Ureter (tissue), 1 donor: ENCODE data around the gene NCAM2. TPM values are rescaled to one million over a fixed set of nuclear protein-coding genes. Genes with fewer than 3 reads are reported as not detected.

ENCODE experiments used
- DNase-seq: peaks from one replicate; pipeline ENCODE4 v3.0.0-alpha.2; 2020; ENCODE audit warnings: low spot score
- total RNA-seq: library from RNA; stranded (reverse); gene quantifications from one replicate; pipeline ENCODE4 v1.2.4, GENCODE V29; 2023
- donor health status: DM: yes; HTN: yes; CAD: no.

Gene NCAM2
- total RNA-seq, 1 donor from 2014 or later, result 3.7 TPM

GRCh38 chr21:21175798-21176334, 177.7 kb downstream of the NCAM2 start:
- no peak for DNase-seq

DNA sequence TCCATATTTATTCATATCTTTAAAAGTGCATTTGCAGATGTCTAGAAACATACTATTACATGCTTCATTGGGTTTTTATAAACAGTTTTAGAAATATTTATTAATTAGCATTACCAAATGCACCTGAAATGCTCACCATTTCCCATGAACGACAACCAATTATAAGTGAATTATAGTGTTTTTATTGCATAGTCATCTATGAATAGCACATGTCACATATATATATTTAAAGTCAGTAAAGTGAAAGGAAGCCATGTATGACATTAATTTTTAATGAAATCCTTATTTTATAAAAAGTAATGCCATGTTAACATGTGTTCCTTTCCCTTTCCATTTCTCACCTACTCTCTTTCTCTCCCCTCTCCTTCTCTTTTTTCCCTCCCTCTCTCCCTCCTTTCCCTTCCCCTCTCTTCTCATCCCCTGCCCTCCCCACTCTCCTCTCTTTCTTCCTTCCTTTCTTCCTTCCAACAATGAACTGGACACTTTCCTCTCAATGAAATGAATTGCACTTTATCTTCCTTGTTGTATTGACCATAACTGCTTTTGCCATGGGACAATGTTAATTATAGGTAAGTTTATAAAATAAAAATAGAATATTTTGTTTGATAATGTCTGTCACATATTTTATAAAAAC, 179.3 kb downstream of the NCAM2 start:
- no peak for DNase-seq

DNA sequence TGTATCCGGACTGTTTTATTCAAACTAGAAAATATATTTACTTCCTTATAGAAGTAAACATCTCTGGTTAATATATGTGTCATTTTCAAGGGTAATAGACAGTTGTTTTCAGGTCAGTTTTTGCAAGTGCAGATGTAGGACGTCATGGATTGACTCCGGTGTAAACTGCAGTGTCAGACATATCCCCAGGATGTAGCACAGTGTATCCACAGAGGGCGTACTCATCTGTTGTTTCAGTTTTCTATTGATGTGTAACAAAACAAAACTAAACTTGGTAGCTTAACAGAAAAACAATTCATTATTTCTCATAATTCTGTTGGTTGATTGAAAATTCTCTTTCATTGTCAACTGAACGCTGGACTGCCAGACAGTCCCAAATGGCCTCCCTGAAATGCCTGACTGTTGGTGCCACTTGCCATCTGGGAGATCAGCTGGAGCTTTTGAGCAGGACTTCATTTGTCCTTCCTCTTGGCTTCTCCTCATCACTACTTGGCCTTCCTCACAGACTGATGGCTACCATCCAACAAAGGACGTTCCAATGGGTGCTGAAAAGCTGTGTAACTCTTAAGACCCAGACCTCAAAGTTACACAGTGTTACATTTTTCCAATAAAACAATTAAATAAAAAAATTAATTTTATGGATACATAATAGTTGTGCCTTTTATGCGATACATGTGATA, 181.6 kb downstream of the NCAM2 start:
- no peak for DNase-seq

GRCh38 chr21:21182401-21183010, 184.3 kb downstream of the NCAM2 start:
- DNase-seq, result no peak

DNA sequence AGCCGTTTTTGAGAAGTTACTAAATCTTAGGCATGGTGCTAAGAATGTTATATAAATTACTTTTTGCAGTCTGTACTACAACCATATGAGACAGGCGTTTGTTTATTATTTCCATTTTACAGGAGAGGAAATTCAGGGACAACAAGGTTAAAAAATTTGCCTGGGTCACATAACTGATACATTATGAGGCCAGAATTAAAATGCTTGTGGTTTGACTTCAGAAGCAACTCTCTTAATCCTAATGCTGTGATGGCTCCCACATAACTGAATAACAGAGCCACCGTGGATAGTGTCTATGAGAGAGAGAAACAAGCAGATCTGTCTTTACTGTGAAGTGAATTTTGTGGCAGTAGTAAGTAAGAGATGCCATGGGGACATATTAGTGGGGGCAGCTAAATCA, 184.9 kb downstream of the NCAM2 start:
- DNase-seq, result no peak

- DNase-seq, result no peak
Observed at GRCh38 chr21:21184771-21185528, 186.7 kb downstream of the NCAM2 start.

GRCh38 chr21:21187579-21187978, 189.4 kb downstream of the NCAM2 start:
- no peak for DNase-seq

DNA sequence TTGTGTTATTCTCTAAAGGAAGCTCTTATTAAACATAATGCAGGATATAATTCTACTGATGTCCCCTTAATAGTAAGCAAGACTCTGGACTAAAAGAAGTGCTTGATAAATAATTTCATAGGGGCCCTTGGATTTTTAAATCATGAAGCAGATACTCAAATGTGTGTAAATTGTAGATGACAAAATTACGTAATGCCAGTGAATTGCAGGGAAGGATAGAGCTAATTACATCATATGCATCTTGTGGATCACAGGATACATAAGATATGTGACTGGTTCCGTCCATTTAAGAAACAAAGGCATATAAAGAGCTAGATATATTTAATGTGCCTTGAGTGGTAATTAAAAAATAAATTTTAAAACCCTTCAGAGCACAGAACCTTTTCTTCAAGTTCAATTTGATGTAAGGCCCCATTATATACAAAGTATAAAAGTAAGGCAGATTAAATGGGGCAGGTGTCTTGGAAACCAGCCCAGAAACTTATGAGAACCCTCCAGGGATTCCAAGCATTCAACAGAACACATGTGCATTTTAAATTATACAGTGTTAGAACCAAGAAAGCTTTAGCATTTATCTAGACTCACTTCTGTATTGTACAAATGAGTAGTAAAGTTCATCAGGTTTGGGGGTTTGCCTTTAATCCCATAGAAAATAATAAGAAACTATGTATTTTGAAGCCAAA, 190.4 kb downstream of the NCAM2 start:
- DNase-seq, result no peak

DNA sequence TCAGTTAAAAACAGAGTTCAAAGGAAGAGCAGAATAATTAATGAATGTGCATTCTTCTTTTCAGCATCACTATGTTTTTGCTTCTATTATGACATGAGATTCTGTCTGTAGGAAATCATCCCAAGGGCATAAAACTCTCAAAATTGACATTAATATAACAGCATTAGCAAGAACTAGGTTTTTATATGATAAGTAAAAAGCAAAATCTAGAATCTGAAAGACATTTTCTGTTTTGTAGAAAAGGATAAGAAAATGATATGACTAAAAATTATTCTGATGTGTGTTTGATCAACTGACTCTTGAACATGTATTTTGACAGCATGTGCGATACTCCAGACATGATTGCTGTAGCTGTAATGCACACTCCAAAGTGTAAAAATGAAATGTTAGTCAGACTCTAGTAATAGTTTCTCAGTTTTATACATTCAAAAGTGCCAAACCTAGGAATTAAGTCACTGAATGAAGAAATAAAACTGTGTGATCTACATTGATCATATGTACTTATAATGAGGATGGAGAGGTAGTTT, 197.3 kb downstream of the NCAM2 start:
- no peak for DNase-seq

DNA sequence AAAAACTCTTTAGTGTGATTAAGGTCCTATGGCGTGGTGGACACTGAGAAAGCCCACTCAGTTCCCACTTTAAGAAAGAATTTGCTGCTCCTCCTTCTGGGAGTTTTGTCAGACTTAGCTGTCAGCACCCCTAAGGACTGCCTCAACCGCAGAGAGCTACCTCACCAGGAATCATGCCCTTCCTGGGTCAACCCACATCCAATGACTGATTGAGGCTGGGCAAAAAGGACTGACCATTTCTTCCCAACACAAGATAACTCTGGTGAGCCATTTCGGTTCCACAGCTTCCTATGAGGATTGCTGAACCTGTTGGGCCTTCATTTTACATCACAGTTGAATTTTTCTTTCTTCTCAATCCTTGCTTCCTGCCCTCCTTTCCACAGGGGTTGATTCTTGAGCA, 197.9 kb downstream of the NCAM2 start:
- no peak for DNase-seq

DNA sequence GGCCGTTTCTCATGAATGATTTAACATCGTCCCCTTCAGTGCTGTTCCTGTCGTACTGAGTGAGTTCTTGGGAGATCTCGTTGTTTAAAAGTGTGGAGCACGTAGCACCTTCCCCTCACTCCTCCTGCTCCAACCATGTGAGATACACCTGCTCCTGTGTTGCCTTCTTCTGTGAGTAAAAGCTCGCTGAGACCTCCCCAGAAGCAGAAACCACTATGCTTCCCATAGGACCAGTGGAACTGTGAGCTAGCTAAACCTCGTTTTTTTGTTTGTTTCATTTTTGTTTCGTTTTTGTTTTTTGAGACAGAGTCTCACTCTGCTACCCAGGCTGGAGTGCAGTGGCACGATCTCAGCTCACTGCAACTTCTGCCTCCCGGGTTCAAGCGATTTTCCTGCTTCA, 198.6 kb downstream of the NCAM2 start:
- no peak for DNase-seq

- DNase-seq, result no peak
Observed at GRCh38 chr21:21199342-21200102, 201.3 kb downstream of the NCAM2 start.

GRCh38 chr21:21200103-21200938, 202.1 kb downstream of the NCAM2 start:
- DNase-seq, result peak; percentile 44

DNA sequence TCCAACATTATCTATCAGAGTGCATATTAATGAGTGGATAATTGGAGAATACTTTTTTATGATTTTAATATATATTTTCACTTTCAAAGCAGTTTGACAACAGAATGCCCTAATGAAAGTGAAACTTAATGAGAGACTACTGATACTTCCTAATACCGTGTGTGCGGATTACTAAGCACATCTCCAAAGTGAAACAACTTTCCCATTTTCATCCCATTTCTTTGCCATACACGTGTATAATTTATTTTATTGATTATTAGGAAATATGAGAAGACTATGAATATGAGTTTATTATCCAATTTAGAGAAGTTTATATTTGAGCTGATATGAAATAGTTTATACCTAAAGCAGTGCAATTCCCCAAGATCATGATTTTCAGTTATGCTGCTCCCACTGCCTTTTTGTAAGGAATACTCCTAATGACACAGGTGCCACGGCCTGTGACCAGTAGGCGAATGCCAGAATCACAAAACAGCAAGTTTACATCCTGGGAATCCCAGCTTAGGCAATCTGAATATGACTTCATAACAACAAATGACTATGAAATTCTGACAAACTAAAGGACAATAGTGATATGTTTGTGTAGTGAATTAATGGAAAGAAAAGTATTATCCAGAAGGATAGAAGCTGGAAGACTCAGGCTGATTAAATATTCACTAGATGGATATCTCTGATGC, 202.9 kb downstream of the NCAM2 start:
- DNase-seq, result no peak

DNA sequence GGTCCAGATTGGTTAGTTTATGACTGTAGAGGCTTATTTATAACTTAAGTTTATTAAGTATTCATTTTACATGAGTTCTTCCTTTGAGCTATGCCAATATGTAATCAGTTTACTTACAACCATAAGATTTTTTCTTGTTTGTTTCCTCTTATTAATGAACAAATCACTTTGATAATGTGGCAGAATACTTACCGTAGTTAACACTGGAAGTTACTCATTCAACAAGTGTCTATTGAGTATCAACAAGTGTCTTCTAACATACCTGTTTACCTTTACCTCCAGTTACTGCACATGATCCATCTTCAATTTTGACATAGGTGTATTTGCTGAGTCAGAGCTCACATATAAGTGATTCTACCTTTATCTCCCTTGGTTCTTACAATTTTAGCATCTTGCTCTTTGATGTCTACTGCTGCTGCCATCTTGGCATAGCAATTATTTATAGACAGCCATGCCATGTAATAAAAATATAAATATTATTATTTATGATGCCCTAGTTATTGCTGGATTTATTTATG, 205.7 kb downstream of the NCAM2 start:
- DNase-seq, result no peak

DNA sequence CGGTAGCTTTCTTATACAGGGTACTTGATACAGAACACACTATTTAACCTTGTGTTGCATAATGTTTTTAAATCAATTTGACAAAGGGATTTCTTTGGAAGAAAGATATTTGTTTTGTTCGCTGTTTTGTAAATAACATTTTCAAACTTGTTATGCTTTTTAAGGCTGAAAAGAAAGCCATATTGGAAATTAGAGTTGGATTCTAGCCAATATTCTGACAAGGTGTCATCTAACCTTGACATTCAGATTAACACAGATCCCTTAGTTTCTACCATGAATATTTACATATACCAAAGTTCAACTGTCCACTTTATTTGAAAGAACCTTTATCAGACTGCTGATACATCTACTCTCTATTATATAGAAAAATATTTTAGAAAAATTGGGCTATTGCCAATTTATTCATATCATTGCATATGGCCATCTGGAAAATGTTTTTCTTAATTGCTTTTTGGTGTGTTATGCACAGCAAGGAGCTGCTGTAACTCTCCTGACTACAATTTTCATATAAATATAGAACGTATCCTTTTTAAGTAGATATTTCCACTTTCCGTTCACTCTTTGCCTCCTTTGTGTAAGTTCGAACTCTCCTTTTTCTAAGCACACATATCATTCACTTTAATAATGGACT, 206.3 kb downstream of the NCAM2 start:
- no peak for DNase-seq

DNA sequence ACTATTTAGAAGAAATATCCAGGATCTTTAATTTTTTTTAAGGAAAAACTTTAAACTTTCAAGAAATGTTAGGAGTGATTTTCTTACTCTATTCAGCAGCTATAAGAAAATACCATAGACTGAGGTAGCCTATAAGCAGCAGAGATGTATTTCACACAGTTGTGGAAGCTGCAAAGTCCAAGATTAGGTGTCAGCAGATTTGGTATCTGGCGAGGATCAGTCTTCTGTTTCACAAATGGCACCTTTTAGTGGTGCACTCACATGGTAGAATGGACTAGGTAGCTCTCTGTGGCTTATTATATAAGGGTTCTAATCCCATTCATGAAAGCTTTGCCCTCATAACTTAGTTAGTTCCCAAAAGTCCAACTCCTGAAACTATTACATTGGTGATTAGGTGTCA, 207.4 kb downstream of the NCAM2 start:
- DNase-seq, result no peak

GRCh38 chr21:21210552-21210951, 212.3 kb downstream of the NCAM2 start:
- no peak for DNase-seq
